ENCODE results near the gene SORBS1.

DNA sequence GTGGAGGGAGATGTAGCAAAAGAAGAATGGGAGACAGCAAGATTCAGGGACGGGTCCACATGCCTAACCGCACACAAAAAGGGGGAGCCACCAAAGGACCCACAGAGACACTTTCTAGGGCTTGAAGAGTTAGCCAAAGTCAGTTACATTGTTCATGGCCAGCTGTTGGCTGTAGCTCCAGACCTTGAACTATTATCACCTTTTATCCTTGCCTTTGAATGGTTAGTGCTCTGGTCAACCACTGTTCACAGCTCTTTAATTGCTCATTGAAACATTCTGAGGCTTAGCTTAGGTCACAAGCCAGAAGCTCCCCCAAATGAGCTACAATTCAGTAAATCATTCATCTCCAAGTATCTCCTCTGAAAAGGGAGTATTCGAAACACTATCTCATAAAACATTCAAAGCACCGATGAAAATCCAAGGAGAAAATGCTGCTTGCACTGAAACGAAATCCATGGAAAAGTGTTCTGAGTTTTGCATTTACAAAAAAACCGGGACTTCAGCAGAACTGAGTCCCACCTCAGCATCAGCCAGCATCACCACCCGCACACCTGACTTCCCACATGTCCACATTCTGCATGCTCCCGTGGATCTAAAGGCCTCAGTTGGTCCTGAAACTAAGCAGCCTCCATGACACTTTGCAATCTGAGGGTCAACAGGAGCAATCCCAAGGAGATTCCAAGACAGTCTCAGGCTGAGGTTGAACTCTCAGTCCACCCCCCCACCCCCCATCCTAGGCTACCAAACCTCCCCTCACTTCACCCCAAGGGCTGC, 4.0 kb downstream of the SORBS1 start:
- TF ChIP-seq EZH2 (IDR thresholded peaks at IDR 0.05; ENCODE audit: borderline replicate concordance, insufficient read depth, low read depth, low read length, poor library complexity, severe bottlenecking), result no peak
- TF ChIP-seq, protein P1, sequence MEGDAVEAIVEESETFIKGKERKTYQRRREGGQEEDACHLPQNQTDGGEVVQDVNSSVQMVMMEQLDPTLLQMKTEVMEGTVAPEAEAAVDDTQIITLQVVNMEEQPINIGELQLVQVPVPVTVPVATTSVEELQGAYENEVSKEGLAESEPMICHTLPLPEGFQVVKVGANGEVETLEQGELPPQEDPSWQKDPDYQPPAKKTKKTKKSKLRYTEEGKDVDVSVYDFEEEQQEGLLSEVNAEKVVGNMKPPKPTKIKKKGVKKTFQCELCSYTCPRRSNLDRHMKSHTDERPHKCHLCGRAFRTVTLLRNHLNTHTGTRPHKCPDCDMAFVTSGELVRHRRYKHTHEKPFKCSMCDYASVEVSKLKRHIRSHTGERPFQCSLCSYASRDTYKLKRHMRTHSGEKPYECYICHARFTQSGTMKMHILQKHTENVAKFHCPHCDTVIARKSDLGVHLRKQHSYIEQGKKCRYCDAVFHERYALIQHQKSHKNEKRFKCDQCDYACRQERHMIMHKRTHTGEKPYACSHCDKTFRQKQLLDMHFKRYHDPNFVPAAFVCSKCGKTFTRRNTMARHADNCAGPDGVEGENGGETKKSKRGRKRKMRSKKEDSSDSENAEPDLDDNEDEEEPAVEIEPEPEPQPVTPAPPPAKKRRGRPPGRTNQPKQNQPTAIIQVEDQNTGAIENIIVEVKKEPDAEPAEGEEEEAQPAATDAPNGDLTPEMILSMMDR (IDR thresholded peaks at IDR 0.05), result no peak
